ENCODE measurements around the gene PDIA5.

- TF ChIP-seq CTCF (IDR thresholded peaks at IDR 0.05) (no peak), POLR2A (IDR thresholded peaks at IDR 0.05) (no peak), POLR2AphosphoS5 (IDR thresholded peaks at IDR 0.05) (no peak)
Measured at GRCh38 chr3:123198372-123198771, 131.5 kb downstream of the PDIA5 start.
